NOMO-1 treated with dmso at 0.1 percent for 144 hours (cell line): ENCODE measurements around the gene IGF2R.
"Not testable (repeated sequence)": the region's sequence is repeated elsewhere in the genome, so short reads cannot be mapped to it uniquely, and the experiment has no call there.

ENCODE experiments used
- DNase-seq: peaks from one replicate; lab custom pipeline; 2025; ENCODE audit not compliant: unreplicated experiment; lab: John Stamatoyannopoulos, UW

IGF2R gene

DNA sequence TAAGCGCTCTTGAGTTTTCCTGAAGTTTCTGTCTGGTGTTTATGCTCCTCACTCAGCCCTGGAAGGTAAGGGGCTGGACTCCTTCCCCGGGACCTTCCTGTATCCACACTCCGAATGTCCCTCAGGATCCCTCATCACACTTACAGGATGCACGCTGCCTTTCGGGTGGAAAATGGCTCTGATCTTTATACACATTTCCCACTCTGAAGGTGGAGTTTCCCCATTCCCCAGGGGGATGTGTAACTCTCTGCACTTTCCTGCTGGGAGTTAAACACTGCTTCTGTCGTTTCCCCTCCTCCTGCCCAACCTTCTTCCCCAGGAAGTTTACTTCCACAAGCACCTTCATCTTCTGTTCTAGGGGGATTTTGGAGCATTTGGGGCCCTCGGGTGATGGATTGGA, 17.1 kb upstream of the IGF2R start:
- DNase-seq = no peak

DNA sequence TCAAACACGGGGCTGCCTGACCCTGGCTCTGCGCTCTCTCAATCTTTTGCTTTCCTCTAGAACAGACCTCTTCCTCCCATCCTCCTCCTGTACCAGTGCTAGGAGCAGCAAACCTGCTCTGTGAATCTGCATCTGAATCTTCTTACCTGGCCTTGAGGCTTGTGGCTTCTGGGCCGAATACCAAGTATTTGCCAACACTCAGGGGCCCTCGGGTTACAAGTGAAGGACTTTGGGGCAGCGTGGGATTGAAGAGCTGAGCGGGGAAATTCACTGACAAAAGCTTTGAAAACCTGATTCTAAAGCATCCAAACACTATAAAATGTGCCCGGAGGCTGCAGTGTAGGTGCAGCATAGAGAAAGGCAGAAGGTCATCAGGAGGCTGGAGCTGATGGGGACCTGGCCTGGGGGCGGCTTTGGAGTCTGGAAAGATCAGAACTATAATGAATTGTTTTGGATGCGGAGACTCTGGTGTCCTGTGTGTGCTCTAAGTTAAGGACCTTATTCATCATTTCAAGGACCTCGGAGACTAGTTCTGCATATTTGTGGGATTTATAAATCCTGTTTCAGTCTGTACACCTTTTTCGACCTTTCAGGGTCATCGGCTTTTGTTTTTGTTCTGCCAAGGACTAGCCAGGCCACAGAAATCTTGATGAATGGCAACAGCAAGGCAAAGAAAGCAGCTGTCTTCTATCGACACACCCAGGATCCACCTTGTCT, 16.4 kb upstream of the IGF2R start:
- DNase-seq = no peak

DNA sequence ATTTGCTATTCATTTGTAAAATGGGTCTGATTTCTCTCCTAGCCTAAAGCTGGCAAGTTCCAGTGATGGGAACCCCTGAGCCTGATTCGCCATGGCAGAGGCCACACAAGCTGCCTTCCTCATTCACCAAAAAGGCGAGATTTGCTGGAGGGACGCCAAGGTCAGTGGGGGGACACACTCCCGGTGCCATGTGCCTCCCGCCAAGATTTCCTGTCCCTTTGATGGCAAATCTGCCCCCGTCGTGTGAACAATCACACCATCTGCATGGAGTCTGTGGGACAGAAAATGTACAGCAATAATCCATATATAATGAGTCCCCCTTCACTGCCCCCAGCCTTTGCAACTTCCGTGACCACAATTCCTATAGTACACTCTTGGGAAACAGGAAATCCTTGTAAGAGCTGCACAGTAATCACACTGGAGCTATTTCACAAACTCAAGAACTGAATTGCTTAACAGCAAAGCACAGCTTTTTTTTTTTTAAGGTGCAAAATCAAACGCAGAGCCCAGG, 15.7 kb upstream of the IGF2R start:
- peak; percentile 83 for DNase-seq

DNA sequence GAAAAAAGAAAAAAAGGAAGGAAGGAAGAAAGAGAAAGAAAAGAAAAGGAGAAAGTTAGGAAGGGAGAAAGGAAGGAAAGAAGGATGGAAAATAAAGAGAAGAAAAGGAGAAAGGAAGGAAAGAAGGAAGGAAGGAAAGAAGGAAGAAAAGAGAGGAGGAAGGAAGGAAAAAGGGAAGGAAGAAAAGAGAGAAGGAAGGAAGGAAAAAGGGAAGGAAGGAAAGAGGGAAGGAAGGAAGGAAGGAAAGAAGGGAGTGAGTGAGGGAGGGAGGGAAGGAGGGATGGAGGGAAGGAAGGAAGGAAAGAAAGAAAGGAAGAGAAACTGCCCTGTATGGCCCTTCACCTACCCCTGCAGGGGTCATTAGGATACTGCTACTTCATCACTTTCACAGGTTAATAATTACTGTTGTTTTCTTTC, 12.9 kb upstream of the IGF2R start:
- DNase-seq = no peak

DNA sequence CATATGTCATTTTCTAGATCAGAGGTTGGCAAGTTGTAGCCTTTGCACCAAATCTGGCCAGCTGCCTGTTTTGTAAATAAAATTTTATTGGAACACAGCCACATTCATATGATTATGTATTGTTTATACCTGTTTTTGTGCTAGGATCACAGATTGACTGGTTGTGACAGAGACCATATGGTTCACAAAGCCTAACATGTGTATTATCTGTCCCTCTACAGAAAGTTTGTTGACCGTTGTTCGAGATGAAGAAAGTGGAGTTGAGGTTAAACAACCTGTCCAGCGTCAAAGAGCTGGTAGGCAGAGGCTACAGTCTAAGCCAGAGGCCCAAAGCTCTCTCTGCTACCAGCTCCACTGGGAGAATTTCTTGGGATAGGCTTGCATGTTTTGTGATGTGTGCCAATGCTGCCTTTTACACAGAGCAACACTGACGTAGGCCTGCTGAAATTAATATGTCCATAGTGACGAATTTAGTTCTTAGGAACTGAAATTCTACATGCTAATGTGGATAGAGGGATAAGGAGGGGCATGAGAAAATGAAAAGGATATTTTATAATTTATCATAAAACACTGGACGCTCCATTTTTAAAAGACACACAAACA, 11.7 kb upstream of the IGF2R start:
- DNase-seq = no peak

DNA sequence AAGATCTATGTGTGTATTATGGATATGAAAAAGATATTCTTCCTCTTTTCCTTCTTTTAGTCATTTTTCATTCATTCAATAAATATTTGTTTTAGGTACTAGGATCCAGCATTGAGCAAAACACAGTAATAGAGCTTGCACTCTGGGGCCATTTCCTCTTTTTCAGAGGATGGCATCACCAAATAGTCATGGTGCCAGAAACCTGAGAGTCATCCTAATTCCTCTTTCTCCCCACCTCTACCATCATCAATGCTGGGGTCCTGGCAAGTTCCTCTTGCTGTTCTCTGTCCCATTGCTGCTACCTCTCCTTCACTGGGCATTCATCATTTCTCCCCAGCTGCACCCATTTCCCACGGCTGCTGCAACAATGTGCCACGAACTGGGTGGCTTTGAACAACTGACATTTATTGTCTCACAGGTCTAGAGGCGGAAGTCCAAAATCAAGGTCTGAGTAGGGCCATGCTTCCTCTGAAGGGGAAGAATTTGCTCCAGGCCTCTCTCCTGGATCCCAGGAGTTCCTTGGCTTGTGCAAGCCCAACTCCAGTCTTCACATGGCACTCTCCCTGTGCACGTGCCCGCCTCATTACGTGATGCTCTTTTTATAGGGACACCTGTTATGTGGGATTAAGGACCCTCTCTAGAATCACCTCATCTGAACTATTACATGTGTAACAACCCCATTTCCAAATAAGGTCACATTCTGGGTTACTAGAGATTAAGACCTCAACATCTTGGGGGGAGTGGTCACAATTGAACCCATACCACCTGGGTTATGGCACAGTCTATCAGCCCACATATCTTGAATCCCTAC, 9.5 kb upstream of the IGF2R start:
- DNase-seq = peak; percentile 83

DNA sequence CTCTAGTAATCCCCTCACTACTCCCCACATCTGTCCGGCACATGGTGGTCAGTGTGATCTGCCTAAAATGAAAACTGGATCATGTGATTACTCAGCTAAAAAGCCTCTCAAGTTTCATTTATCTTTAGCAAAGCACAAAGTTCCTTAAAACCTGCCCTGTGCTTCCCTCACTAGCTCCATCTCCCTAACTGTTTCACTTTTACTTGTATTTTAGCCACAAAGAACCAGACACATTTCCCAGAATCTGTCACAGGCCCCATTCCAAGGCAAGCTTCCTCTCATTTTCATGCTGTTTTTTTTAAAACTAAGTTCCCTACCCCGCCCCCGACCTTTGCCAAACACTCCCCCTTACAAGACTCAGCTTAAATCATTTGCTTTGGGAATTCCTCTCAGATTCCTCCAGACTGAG, 8.9 kb upstream of the IGF2R start:
- DNase-seq = no peak

DNA sequence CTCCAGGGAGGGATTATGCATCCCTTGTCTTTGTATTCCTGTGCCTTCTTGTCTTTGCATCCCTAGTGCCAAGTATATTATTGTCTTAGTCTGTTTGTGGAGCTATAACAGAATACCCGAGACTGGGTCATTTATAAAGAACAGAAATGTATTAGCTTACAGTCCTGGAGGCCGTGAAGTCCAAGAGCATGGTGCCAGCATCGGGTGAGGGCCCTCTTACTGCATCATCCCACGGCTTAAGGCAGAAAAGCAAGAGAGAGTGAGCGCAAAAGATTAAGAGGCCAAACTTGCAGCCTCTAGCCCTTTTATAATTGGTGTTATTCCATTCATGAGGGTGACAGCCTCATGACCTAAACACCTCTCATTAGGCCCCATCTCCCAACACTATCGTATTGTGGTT, 8.4 kb upstream of the IGF2R start:
- no peak for DNase-seq

DNA sequence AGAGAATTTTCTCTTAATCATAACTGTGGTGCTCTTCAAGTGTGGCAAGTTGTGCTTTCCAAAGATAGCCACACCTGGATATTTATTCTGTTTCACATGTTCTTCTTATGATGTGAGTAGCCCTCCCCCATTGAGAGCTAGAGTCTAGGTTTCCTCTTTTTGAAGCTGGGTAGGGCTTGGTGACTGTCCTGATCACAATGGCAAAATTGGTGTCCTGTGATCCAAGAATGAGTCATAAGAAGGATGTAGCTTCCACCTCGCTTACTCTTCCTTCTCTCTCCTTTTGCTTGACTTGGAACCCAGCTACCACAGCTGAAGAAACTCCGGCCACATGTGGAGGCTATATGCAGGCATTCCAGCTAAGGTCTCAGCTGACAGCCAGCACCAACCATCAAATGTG, 7.4 kb upstream of the IGF2R start:
- DNase-seq = no peak

DNA sequence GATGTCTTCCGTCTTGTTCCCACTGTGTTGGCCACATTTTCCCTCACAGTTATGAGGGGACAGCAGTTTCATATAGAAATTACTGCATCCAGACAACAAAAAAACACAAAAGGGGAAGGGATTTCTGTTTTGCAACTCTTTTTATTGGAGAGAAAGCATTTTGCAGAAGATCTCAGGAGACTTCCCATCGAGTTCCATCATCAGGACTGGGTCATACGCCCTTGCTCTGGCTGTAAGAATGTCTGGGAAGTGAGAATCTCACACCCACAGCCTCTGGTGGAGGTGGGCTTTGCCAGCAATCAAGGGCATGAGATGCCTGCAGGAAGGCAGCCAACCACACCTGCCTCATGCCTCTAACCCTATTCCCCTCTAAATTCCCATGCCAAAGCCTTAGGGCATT, 5.8 kb upstream of the IGF2R start:
- no peak for DNase-seq

DNA sequence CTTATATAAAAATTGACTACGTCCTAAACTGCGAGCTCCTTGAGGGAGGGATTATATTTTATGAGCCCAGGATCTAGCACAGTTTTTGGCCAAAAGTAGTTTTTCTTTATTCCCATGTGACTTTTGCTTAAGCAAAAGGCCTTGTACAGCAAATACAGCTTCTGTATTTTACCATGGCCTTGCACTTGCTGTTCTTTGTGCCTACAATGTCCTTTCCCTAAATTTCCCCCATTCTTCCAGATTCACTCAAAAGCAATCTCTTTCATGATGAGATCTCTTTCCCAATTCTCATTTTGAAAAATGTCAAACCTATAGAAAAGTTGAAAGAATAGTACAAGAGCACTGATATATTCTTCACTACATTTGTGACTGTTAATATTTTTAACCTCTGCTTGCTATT, 4.8 kb upstream of the IGF2R start:
- DNase-seq = no peak

DNA sequence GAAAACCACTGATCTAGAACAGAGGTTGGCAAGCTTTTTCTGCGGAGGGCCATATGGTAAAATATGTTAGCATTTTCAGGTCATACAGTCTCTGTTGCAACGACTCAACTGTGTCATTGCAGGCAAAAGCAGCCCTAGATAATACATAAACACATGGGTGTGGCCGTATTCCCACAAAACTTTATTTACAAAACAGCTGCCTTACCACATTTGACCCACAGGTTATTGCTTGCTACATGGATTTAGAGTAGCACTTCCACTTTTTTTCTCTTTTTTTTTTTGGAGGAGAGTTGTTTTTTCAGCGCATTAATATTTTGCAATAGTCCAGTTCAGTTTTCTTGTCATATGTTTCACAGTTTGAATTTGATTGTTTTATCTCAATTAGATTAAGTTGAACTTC, 2.5 kb upstream of the IGF2R start:
- DNase-seq = peak; percentile 47

DNA sequence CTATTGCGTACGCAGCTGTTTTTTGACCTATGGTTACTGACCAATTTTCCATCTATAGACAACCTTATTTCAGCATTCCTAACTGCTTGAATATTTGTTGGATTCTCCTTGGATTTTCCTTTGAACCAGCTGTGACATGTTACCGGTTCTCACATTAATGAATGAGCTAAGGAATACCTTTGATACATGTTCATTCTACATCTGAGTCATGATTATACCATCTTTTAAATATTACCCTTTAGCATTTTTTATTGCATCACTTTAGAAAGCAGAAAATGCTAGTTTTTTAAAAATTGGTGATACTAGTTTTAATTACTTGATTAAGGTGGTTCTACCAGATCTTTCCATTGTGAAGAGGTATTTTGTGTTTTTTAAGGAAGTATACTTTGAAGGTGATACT, 1.9 kb upstream of the IGF2R start:
- DNase-seq = no peak

DNA sequence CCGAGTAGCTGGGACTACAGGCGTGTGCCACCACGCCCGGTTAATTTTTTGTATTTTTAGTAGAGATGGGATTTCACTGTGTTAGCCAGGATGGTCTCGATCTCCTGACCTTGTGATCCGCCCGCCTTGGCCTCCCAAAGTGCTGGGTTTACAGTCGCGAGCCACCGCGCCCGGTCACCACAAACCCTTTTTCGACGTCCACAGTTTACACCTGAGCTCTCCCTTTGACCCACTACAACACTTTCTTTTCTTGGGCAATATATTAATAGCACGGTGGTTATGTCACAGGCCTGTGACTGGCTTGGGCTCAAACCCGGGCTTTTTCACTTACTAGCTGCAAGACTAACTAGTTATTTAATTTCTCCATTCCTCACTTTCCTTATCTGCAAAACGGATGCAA, 1.3 kb upstream of the IGF2R start:
- DNase-seq = not testable (repeated sequence)

DNA sequence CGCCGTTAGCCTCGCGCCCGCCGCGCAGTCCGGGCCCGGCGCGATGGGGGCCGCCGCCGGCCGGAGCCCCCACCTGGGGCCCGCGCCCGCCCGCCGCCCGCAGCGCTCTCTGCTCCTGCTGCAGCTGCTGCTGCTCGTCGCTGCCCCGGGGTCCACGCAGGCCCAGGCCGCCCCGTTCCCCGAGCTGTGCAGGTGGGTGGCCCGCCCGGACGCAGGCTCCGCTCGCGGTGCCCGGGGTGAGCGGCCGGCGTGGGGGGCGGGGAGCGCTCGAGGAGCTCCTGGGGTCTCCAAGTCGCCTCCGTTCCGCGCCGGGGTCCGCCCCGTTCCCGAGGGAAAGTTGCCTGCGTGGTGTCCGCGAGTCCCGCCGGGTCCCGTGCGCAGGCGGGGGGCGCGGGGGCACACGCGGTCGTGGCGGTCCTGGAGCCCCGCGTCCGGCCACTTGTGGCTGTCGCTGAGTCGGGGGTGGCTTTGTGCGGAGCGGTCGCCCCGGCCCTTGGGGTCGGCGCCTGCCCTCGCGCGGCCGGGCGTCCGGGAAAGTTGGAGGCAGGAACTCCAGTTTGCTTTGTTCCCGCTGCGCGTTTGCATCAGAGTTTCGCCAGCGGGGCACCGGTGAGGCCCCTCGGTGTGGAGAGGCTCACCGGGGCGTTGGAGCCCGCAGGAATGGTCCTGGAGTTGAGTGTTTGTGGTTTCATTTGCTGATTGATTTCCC, 476 bp downstream of the IGF2R start:
- DNase-seq = no peak

DNA sequence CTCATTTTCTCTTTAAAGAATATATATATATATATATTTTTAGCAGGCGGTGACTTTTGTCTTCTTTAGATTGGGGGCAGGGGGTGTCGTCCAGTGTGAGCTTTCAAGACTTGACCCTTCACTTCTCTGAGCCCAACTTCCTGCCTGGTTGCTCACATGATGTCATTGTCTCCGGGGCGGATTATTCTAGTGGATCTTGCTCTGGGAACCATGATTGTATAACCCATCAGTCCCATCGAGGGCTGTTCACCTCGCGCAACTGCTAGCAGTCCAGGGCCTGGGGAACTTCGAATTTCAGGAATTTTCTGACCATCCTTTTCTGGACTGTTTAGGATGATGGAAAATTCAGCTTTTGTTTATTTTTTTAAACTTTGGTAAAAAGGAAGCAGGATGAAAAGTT, 1.0 kb downstream of the IGF2R start:
- no peak for DNase-seq

DNA sequence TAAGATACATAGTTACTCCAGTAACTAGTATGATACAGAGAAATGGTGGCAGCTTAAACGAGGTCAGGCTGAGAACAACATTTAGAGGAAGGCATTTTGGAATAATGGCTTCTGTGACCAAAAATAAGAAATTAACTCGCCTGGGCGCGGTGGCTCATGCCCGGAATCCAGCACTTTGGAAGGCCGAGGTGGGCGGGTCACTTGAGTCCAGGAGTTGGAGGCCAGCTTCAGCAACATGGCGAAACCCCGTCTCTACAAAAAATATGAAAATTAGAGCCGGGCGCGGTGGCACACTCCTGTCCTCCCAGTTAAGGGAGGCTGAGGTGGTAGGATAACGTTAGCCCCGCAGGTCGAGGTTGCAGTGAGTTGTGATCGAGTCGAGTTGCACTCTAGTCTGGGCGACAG, 1.8 kb downstream of the IGF2R start:
- no peak for DNase-seq

DNA sequence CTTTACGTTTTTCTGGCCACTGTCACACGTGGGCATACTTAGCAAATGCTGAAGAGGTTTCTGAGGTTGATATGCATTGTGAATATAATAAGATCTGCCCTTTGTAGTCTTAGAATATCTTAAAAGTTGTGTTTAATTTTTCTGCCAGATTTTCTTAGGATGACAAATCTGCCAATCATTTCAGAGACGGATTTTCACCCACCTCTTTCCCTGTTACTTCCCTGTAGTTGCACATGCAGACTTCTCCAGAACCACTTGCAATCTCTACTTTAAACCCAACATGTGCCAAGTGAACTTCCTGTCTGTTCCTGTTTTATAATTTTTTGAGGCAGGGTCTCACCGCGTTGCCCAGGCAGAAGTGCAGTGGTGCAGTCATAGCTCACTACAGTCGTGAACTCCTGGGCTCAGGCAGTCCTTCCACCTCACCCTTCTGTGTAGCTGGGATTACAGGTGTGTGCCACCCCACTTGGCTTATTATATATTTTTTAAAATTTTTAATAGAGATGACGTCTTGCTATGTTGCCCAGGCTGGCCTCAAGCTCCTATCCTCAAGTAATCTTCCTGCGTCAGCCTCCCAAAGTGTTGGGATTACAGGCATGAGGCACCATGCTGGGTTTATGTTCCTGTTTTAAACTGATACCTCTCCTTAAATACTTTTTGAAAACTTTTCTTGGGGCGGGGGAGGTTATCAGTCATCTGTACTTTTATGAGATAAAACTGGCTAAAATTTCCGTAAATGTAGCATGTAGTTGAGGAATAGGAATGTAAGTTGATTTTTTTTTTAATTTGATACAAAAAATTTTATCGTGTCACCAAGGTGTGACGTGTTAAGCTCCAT, 2.7 kb downstream of the IGF2R start:
- no peak for DNase-seq

DNA sequence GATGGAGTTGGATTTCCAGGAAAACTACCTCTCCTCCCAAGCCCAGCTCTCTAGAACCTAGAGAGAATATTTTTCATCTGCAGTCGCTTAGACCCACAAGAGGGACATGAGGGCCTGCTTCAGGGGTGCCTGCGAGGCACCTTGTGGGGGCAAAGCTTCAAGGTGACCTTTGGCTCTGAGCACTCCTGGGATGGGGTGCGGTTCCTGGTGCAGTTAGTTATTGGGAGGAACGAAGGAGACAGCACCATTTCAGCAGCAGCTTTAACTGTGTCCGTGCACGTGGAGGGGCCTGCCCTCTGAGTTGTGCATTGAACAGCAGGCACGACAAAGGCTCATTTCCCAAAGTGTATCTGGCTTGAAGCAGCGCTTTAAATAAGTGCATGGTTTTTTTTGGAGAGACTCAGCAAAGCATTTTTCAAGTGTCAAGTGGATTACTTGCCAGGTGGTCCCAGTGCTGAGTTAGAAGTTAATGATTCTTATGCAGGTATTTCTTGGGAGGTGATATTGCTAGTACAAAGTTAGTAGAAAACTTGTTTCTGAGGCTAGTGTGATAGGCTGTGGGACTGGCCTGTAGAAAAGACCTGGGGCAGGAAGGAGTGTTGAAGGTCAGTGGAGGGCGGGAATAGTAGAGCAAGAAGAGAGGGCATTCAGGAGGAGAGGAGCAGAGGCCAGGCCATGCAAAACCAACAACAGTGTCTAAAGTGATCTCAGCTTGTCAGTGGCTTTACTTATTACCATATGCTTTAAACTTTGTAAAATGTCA, 3.8 kb downstream of the IGF2R start:
- DNase-seq = no peak

DNA sequence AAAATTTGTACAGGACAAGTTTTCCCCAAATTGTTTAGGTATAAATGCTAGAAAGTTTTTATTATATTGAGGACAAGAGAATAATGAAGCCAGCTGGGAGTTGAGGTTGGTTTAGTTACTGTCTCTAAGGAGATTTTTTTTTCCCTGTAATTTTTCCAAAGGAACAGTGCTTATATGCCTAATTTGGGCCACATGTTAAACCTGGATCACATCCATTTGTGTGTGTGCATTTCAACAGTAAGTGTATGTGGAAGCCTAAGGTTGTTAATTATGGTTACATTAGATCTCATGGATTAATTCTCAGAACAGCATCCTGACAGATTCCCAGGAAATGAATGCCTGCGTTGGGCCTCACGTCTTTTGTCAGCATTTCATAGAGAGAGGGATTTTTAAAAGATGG, 4.5 kb downstream of the IGF2R start:
- DNase-seq = no peak
